WTC11 (cell line): ENCODE data around the gene PIANP. TPM values are rescaled to one million over a fixed set of nuclear protein-coding genes. Genes with fewer than 3 reads are reported as not detected.

ENCODE experiments used
- ATAC-seq: fragments of 200-7000 bp; cut with Tn5 transposase; 2 replicates; pipeline ENCODE4 v1.10.0; 2021; ENCODE audit warnings: mild to moderate bottlenecking, moderate library complexity
- CTCF ChIA-PET: fragments of 300-600 bp; sonication (Branson Sonifier 250); formaldehyde crosslinking; loops from one replicate; lab custom pipeline; 2021; ENCODE audit warnings: antibody characterized with exemption; lab: Charles Lee
- POLR2A ChIA-PET: fragments of 350-600 bp; sonication (Branson Sonifier 250); formaldehyde crosslinking; loops from one replicate; lab custom pipeline; 2021; ENCODE audit warnings: antibody characterized with exemption; lab: Charles Lee
- DNase-seq: peaks from one replicate; pipeline ENCODE4 v3.0.0; 2021; ENCODE audit warnings: low spot score
- H3K27ac Mint-ChIP-seq: 2 replicates; pipeline ENCODE4 v1.8.0; 2021; ENCODE audit warnings: mixed read lengths
- H3K27me3 Mint-ChIP-seq: 2 replicates; pipeline ENCODE4 v1.8.0; 2021; ENCODE audit warnings: low read depth, mild to moderate bottlenecking, moderate library complexity, mixed read lengths
- H3K36me3 Mint-ChIP-seq: 2 replicates; pipeline ENCODE4 v1.8.0; 2021; ENCODE audit warnings: mixed read lengths
- H3K4me1 Mint-ChIP-seq: 2 replicates; pipeline ENCODE4 v1.8.0; 2022; ENCODE audit warnings: mixed read lengths
- H3K4me3 Mint-ChIP-seq: 2 replicates; pipeline ENCODE4 v1.8.0; 2021; ENCODE audit warnings: mild to moderate bottlenecking, moderate library complexity, mixed read lengths
- H3K9me3 Mint-ChIP-seq: 2 replicates; pipeline ENCODE4 v1.8.0; 2021; ENCODE audit warnings: mixed read lengths
- ATF1 ChIP-seq: sonication (generic); formaldehyde crosslinking; IDR thresholded peaks from 2 replicates; pipeline ENCODE4 v1.8.1; 2023; ENCODE audit warnings: mild to moderate bottlenecking, moderate library complexity, missing genetic modification reagents
- ATF2 ChIP-seq: sonication (generic); formaldehyde crosslinking; IDR thresholded peaks from 2 replicates; pipeline ENCODE4 v1.8.1; 2022; ENCODE audit warnings: low read depth, missing genetic modification reagents, borderline replicate concordance
- ETV6 ChIP-seq: sonication (generic); formaldehyde crosslinking; IDR thresholded peaks from 2 replicates; pipeline ENCODE4 v1.8.1; 2022; ENCODE audit warnings: mild to moderate bottlenecking, missing genetic modification reagents
- FOXJ3 ChIP-seq: sonication (generic); formaldehyde crosslinking; IDR thresholded peaks from 2 replicates; pipeline ENCODE4 v1.9.0; 2021; ENCODE audit warnings: missing genetic modification reagents, mild to moderate bottlenecking, borderline replicate concordance
- GABPB1 ChIP-seq: sonication (generic); formaldehyde crosslinking; IDR thresholded peaks from 2 replicates; pipeline ENCODE4 v1.8.1; 2023; ENCODE audit warnings: mild to moderate bottlenecking, missing genetic modification reagents
- HMGA2 ChIP-seq: fragments of 250-450 bp; sonication (Bioruptor Pico); IDR thresholded peaks from 2 replicates; pipeline ENCODE4 v1.4.0; 2021; ENCODE audit warnings: mild to moderate bottlenecking, moderate library complexity
- IRF1 ChIP-seq: sonication (generic); formaldehyde crosslinking; IDR thresholded peaks from 2 replicates; pipeline ENCODE4 v1.8.0; 2023; ENCODE audit warnings: missing genetic modification reagents
- JAZF1 ChIP-seq: fragments of 250-450 bp; sonication (Bioruptor Pico); IDR thresholded peaks from 2 replicates; pipeline ENCODE4 v1.9.0; 2021; ENCODE audit warnings: moderate library complexity, mild to moderate bottlenecking, inconsistent platforms
- KAT7 ChIP-seq: sonication (generic); formaldehyde crosslinking; IDR thresholded peaks from 2 replicates; pipeline ENCODE4 v1.8.1; 2023; ENCODE audit warnings: missing genetic modification reagents, mild to moderate bottlenecking, borderline replicate concordance
- MAX ChIP-seq: sonication (generic); formaldehyde crosslinking; IDR thresholded peaks from 2 replicates; pipeline ENCODE4 v1.8.0; 2022; ENCODE audit warnings: mild to moderate bottlenecking, missing genetic modification reagents
- MLX ChIP-seq: sonication (generic); formaldehyde crosslinking; IDR thresholded peaks from 2 replicates; pipeline ENCODE4 v1.8.1; 2023; ENCODE audit warnings: mild to moderate bottlenecking, missing genetic modification reagents, moderate library complexity
- NFE2L1 ChIP-seq: sonication (generic); formaldehyde crosslinking; IDR thresholded peaks from 2 replicates; pipeline ENCODE4 v1.8.1; 2023; ENCODE audit warnings: missing genetic modification reagents
- NR3C1 ChIP-seq: sonication (generic); formaldehyde crosslinking; conservative IDR thresholded peaks from 2 replicates; pipeline ENCODE4 v1.8.1; 2023; ENCODE audit warnings: low read depth, mild to moderate bottlenecking, missing genetic modification reagents
- PREB ChIP-seq: sonication (generic); formaldehyde crosslinking; IDR thresholded peaks from 2 replicates; pipeline ENCODE4 v1.8.1; 2022; ENCODE audit warnings: mild to moderate bottlenecking, missing genetic modification reagents, moderate library complexity, borderline replicate concordance
- RELA ChIP-seq: sonication (generic); formaldehyde crosslinking; IDR thresholded peaks from 2 replicates; pipeline ENCODE4 v1.8.1; 2022; ENCODE audit warnings: missing genetic modification reagents, mild to moderate bottlenecking, borderline replicate concordance
- RORB ChIP-seq: fragments of 250-450 bp; sonication (Bioruptor Pico); IDR thresholded peaks from 2 replicates; pipeline ENCODE4 v1.9.0; 2021; ENCODE audit warnings: mild to moderate bottlenecking
- SMAD3 ChIP-seq: sonication (generic); formaldehyde crosslinking; IDR thresholded peaks from 2 replicates; pipeline ENCODE4 v1.8.0; 2022; ENCODE audit warnings: missing genetic modification reagents, mild to moderate bottlenecking, borderline replicate concordance
- SOX15 ChIP-seq: fragments of 250-450 bp; sonication (Bioruptor Pico); IDR thresholded peaks from 2 replicates; pipeline ENCODE4 v1.9.0; 2021; ENCODE audit warnings: mild to moderate bottlenecking
- SP1 ChIP-seq: sonication (generic); formaldehyde crosslinking; conservative IDR thresholded peaks from 2 replicates; pipeline ENCODE4 v1.8.1; 2022; ENCODE audit warnings: missing genetic modification reagents
- STAT6 ChIP-seq: sonication (generic); formaldehyde crosslinking; conservative IDR thresholded peaks from 2 replicates; pipeline ENCODE4 v1.8.1; 2023; ENCODE audit warnings: mild to moderate bottlenecking, low read depth, missing genetic modification reagents, moderate library complexity
- TP53 ChIP-seq: sonication (generic); formaldehyde crosslinking; IDR thresholded peaks from 2 replicates; pipeline ENCODE4 v1.8.1; 2023; ENCODE audit warnings: mild to moderate bottlenecking, missing genetic modification reagents
- USF2 ChIP-seq: sonication (generic); formaldehyde crosslinking; IDR thresholded peaks from 2 replicates; pipeline ENCODE4 v1.8.1; 2023; ENCODE audit warnings: mild to moderate bottlenecking, missing genetic modification reagents, moderate library complexity
- ZNF121 ChIP-seq: sonication (generic); formaldehyde crosslinking; IDR thresholded peaks from 2 replicates; pipeline ENCODE4 v1.8.0; 2023; ENCODE audit warnings: missing genetic modification reagents
- ZNF232 ChIP-seq: sonication (generic); formaldehyde crosslinking; IDR thresholded peaks from 2 replicates; pipeline ENCODE4 v1.8.0; 2022; ENCODE audit warnings: mild to moderate bottlenecking, missing genetic modification reagents
- ZNF396 ChIP-seq: fragments of 250-450 bp; sonication (Bioruptor Pico); IDR thresholded peaks from 2 replicates; pipeline ENCODE4 v1.8.0; 2021; ENCODE audit warnings: mild to moderate bottlenecking, moderate library complexity, borderline replicate concordance
- ZSCAN18 ChIP-seq: fragments of 250-450 bp; sonication (Bioruptor Pico); IDR thresholded peaks from 2 replicates; pipeline ENCODE4 v2.1.2; 2022; ENCODE audit warnings: mild to moderate bottlenecking, moderate library complexity
- total RNA-seq: library from RNA; stranded (reverse); gene quantifications from 3 replicates; pipeline ENCODE4 v1.2.3, GENCODE V29; 2021

The PIANP gene
- total RNA-seq, 1 experiment from 2014 or later, result 7.7 TPM

- TF ChIP-seq ZSCAN18 (CRISPR knock-in tag) (no peak), SOX15 (CRISPR knock-in tag) (no peak), NR3C1 (no peak), PREB (CRISPR knock-in tag) (no peak), MLX (CRISPR knock-in tag) (no peak), USF2 (CRISPR knock-in tag) (no peak), FOXJ3 (no peak), ETV6 (CRISPR knock-in tag) (no peak)
Observed at GRCh38 chr12:6692888-6693287, 7.7 kb downstream of the PIANP start (continued).

GRCh38 chr12:6691473-6691872 lies 9.1 kb downstream of the PIANP start:
- no peak overlapping the region for H3K27ac Mint-ChIP-seq
- ATAC-seq (no peak), DNase-seq (no peak)
- peaks cover 3% of the 10 kb centered on the region; the same call in 1 of the 2 replicates for H3K27me3 Mint-ChIP-seq
- CTCF ChIA-PET, result interaction anchor here (1.4 to 1.9 kb wide), 3 partner anchors 8 to 71 kb away, joined by 3 to 10 read pairs (median 4); partner anchors contain the start of gene COPS7A
- H3K4me3 Mint-ChIP-seq, result no peak overlapping the region
- no peak for TF ChIP-seq ATF1 (CRISPR knock-in tag)
- no peak for TF ChIP-seq STAT6 (CRISPR knock-in tag)
- no peak for TF ChIP-seq KAT7 (CRISPR knock-in tag)
- no peak for TF ChIP-seq SP1 (CRISPR knock-in tag)
- TF ChIP-seq ZNF121 (CRISPR knock-in tag), result no peak
- TF ChIP-seq ZNF232 (CRISPR knock-in tag), result no peak
- TF ChIP-seq IRF1, result no peak
- TF ChIP-seq TP53, result no peak
- no peak for TF ChIP-seq NFE2L1 (CRISPR knock-in tag)
- no peak for TF ChIP-seq HMGA2 (CRISPR knock-in tag)
- TF ChIP-seq RORB (CRISPR knock-in tag), result no peak
- TF ChIP-seq MAX (CRISPR knock-in tag), result no peak
- no peak for TF ChIP-seq SMAD3 (CRISPR knock-in tag)
- no peak for TF ChIP-seq GABPB1 (CRISPR knock-in tag)
- no peak for TF ChIP-seq RELA (CRISPR knock-in tag)
- no peak for TF ChIP-seq ZNF396
- TF ChIP-seq ATF2, result no peak
- TF ChIP-seq JAZF1 (CRISPR knock-in tag), result no peak
- peaks cover 7% of the 10 kb centered on the region; the same call in 1 of the 2 replicates for H3K36me3 Mint-ChIP-seq
- no peaks in the 10 kb centered on the region for H3K9me3 Mint-ChIP-seq
- H3K4me1 Mint-ChIP-seq, result peaks cover 23% of the 10 kb centered on the region
- POLR2A ChIA-PET, result no interaction called here
